HL-60 (cell line): Measurements from ENCODE around the gene ANXA7.

Experiments
- CTCF ChIP-seq: IDR thresholded peaks from one replicate; pipeline ENCODE4 v1.5.1; 2011; ENCODE audit warnings: low read length, control low read depth, inconsistent platforms; ENCODE audit not compliant: insufficient read depth
- GABPA ChIP-seq: IDR thresholded peaks from 2 replicates; pipeline ENCODE4 v1.6.1; 2012; ENCODE audit warnings: low read depth
- POLR2AphosphoS5 ChIP-seq: IDR thresholded peaks from 2 replicates; pipeline ENCODE4 v1.6.1; 2012; ENCODE audit warnings: low read depth
- REST ChIP-seq: IDR thresholded peaks from 2 replicates; pipeline ENCODE4 v1.6.1; 2012; ENCODE audit warnings: low read depth; ENCODE audit not compliant: insufficient replicate concordance
- SPI1 ChIP-seq: IDR thresholded peaks from 2 replicates; pipeline ENCODE4 v1.6.1; 2012; ENCODE audit warnings: low read depth, mild to moderate bottlenecking, borderline replicate concordance

DNA sequence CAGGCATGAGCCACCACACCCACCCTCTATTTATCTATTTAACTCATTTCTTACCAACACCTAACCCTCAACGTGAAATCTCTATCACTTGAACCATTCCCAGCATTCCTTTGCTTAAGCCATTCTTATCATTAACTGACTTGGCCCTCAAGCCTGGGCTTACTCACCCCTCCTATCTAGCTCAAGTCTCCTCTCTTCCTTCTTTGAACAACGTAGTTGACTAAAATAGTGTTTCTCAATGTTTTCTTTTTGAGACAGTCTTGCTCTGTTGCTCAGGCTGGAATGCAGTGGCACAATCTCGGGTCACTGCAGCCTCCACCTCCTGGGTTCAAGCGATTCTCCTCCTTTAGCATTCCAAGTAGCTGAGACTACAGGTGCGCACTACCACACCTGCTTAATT lies 7.0 kb downstream of the ANXA7 start:
- no peak for TF ChIP-seq CTCF
- TF ChIP-seq POLR2AphosphoS5 = no peak
- no peak for TF ChIP-seq REST
- no peak for TF ChIP-seq SPI1
- no peak for TF ChIP-seq GABPA
